HG03378 (cell line): ENCODE measurements around the gene CRABP1.

Source experiments
- ATAC-seq: cut with Tn5 transposase; IDR thresholded peaks from one replicate; pipeline ENCODE4 v1.9.1; 2021; ENCODE audit warnings: mild to moderate bottlenecking, moderate library complexity; ENCODE audit not compliant: unreplicated experiment

Gene CRABP1

DNA sequence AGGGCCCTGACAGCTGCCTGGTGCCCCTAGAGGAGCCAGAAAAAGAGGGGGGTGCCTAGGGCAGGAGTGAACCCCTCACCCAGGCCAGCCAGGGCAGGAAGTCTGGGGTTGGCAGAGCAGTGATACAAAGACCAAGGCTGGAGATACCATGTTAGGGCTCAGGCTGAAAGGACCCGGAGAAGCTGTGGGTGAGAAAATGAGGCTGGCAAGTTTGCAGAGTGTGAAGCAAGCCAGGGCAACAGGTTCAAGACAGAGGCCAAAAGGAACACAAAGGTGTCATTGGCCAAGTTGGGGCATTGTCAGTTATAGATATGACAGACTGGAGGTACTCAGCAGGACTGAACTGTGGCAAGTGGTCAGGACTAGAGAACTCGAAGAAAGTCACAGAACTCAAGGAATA lies 57.2 kb downstream of the CRABP1 start:
- no peak for ATAC-seq
